HG03521 (cell line): ENCODE measurements around the gene CLEC12A.
"Not testable (repeated sequence)": the region's sequence is repeated elsewhere in the genome, so short reads cannot be mapped to it uniquely, and the experiment has no call there.

Source experiments
- ATAC-seq: cut with Tn5 transposase; IDR thresholded peaks from one replicate; pipeline ENCODE4 v1.9.1; 2021; ENCODE audit warnings: mild to moderate bottlenecking, moderate library complexity; ENCODE audit not compliant: unreplicated experiment

CLEC12A gene

GRCh38 chr12:9961901-9962300 lies 9.3 kb upstream of the CLEC12A start:
- no peak for ATAC-seq

GRCh38 chr12:9969673-9970072 lies 1.5 kb upstream of the CLEC12A start:
- no peak for ATAC-seq

GRCh38 chr12:9973949-9974348 lies 2.7 kb downstream of the CLEC12A start:
- ATAC-seq: no peak

- ATAC-seq: not testable (repeated sequence)
Observed at GRCh38 chr12:9974731-9975130, 3.5 kb downstream of the CLEC12A start.

GRCh38 chr12:9975614-9976013 lies 4.4 kb downstream of the CLEC12A start:
- ATAC-seq: no peak

GRCh38 chr12:9976626-9977025 lies 5.4 kb downstream of the CLEC12A start:
- ATAC-seq: not testable (repeated sequence)

- ATAC-seq: no peak
Observed at GRCh38 chr12:9977916-9978315, 6.7 kb downstream of the CLEC12A start.

GRCh38 chr12:9980126-9980525 lies 8.9 kb downstream of the CLEC12A start:
- ATAC-seq: no peak

GRCh38 chr12:9991876-9992275 lies 20.7 kb downstream of the CLEC12A start:
- ATAC-seq: no peak

GRCh38 chr12:9992296-9992695 lies 21.1 kb downstream of the CLEC12A start:
- ATAC-seq: no peak

GRCh38 chr12:9999016-9999415 lies 27.8 kb downstream of the CLEC12A start, which contains the start of gene CLEC1B:
TSS of gene CLEC1B (minus strand) at chr12:9999121. CDS start at chr12:9999100, 21 bp downstream.
- ATAC-seq: no peak

GRCh38 chr12:10001171-10001776 lies 30.1 kb downstream of the CLEC12A start:
- no peak for ATAC-seq

- no peak for ATAC-seq
Observed at GRCh38 chr12:10012630-10013330, 41.6 kb downstream of the CLEC12A start.

- ATAC-seq: no peak
Observed at GRCh38 chr12:10015450-10015849, 44.2 kb downstream of the CLEC12A start.

GRCh38 chr12:10016881-10017280 lies 45.7 kb downstream of the CLEC12A start:
- no peak for ATAC-seq

- ATAC-seq: no peak
Observed at GRCh38 chr12:10018386-10018785, 47.2 kb downstream of the CLEC12A start.

GRCh38 chr12:10021342-10021741 lies 50.1 kb downstream of the CLEC12A start:
- ATAC-seq: no peak

GRCh38 chr12:10025236-10025635 lies 54.0 kb downstream of the CLEC12A start:
- no peak for ATAC-seq

GRCh38 chr12:10026666-10027065 lies 55.5 kb downstream of the CLEC12A start:
- ATAC-seq: not testable (repeated sequence)

GRCh38 chr12:10027311-10027710 lies 56.1 kb downstream of the CLEC12A start:
- no peak for ATAC-seq

- no peak for ATAC-seq
Observed at GRCh38 chr12:10027721-10028120, 56.5 kb downstream of the CLEC12A start.

- no peak for ATAC-seq
Observed at GRCh38 chr12:10030446-10030845, 59.2 kb downstream of the CLEC12A start, which contains the start of gene CLEC9A. TSS of gene CLEC9A (plus strand) at chr12:10030682. CDS start at chr12:10052688, 22,006 bp downstream.
